Mesendoderm (in vitro differentiated cells): ENCODE data around the gene IFT80.

Experiments used
- small RNA-seq: library from polyadenylated mRNA; stranded (forward); fragments of <200 nt; extraction: miRNeasy Mini kit (QIAGEN cat#:217004); gene quantifications from one replicate; pipeline ENCODE3, GENCODE V24; 2013; ENCODE audit not compliant: insufficient read depth

IFT80 gene

Small RNA genes within 50 kb of the gene (small RNA-seq; reads per million reads assigned to genes)
- 1,310 reads per million, percentile 99 among the genes with 10 or more reads in this experiment for gene MIR15B
- 238 reads per million, percentile 97 among the genes with 10 or more reads in this experiment for gene MIR16-2
